Measurements from ENCODE around the gene ERICH3.
A peak's percentile ranks its signal among the peaks of the same experiment; 100 is the strongest.

Gene ERICH3

GRCh38 chr1:74579425-74579824 is 94.2 kb downstream of the ERICH3 start:
- H2BK120ac ChIP-seq (ENCODE audit: low read depth, low read length) = no peak overlapping the region
- 65% methylated on average over 3 of the region's 3 CpGs for WGBS
- H4K91ac ChIP-seq (ENCODE audit: low read length) = no peak overlapping the region
- H3K18ac ChIP-seq (ENCODE audit: low read depth in 1 of 2, low read length in 2 of 2) = no peak overlapping the region
- no peak overlapping the region for H3K27ac ChIP-seq (ENCODE audit: low read length, poor library complexity, severe bottlenecking)
- no peaks in the 10 kb centered on the region for H3K36me3 ChIP-seq (ENCODE audit: control insufficient read depth in 1 of 2, insufficient read depth in 2 of 2, low read depth in 1 of 2, low read length in 2 of 2)
- no peaks in the 10 kb centered on the region for H3K4me1 ChIP-seq (ENCODE audit: control insufficient read depth, insufficient read depth, low read depth, low read length)
- no peak overlapping the region for H3K4ac ChIP-seq (ENCODE audit: low read depth in 1 of 2, low read length in 2 of 2)
- H2BK12ac ChIP-seq (ENCODE audit: low read length in 2 of 2) = no peak overlapping the region
- no peak overlapping the region for H3K4me3 ChIP-seq (ENCODE audit: insufficient read depth in 1 of 2, low read depth in 1 of 2, low read length in 2 of 2)
- no peak for DNase-seq
- no peak overlapping the region for H2AFZ ChIP-seq (ENCODE audit: low read depth, low read length)
- no peak overlapping the region for H2BK5ac ChIP-seq (ENCODE audit: low read depth, low read length, poor library complexity, severe bottlenecking)
- no peaks in the 10 kb centered on the region for H3K79me1 ChIP-seq (replicated peaks; ENCODE audit: low read length, poor library complexity, severe bottlenecking)
- H4K8ac ChIP-seq (ENCODE audit: low read length) = no peak overlapping the region
- H3K4me2 ChIP-seq (ENCODE audit: low read length, poor library complexity, severe bottlenecking) = no peak overlapping the region
- no peak overlapping the region for H3K14ac ChIP-seq (ENCODE audit: low read length in 2 of 2)
- H2AK5ac ChIP-seq (ENCODE audit: low read length, severe bottlenecking) = no peak overlapping the region
- no peaks in the 10 kb centered on the region for H3K27me3 ChIP-seq (ENCODE audit: control insufficient read depth in 1 of 2, insufficient read depth in 1 of 2, low read length in 2 of 2)
- no peak overlapping the region for H2BK15ac ChIP-seq (ENCODE audit: low read depth, poor library complexity, severe bottlenecking)
- no peak overlapping the region for H3K23ac ChIP-seq (ENCODE audit: low read length in 2 of 2)
- no peaks in the 10 kb centered on the region for H3K9me3 ChIP-seq (ENCODE audit: control insufficient read depth, low read length)
- H3K9ac ChIP-seq (ENCODE audit: low read length) = no peak overlapping the region

GRCh38 chr1:74578101-74578500 is 95.5 kb downstream of the ERICH3 start:
- Histone ChIP-seq H3K4ac (ENCODE audit: low read depth in 1 of 2, low read length in 2 of 2) (no peak overlapping the region), H3K4me1 (ENCODE audit: control insufficient read depth, insufficient read depth, low read depth, low read length) (no peaks in the 10 kb centered on the region), H3K79me1 (replicated peaks; ENCODE audit: low read length, poor library complexity, severe bottlenecking) (no peaks in the 10 kb centered on the region), H2BK120ac (ENCODE audit: low read depth, low read length) (no peak overlapping the region), H2BK12ac (ENCODE audit: low read length in 2 of 2) (no peak overlapping the region), H3K4me2 (ENCODE audit: low read length, poor library complexity, severe bottlenecking) (no peak overlapping the region), H2BK5ac (ENCODE audit: low read depth, low read length, poor library complexity, severe bottlenecking) (no peak overlapping the region), H2AK5ac (ENCODE audit: low read length, severe bottlenecking) (no peak overlapping the region), H2AFZ (ENCODE audit: low read depth, low read length) (no peak overlapping the region), H4K91ac (ENCODE audit: low read length) (no peak overlapping the region), H3K9me3 (ENCODE audit: control insufficient read depth, low read length) (no peaks in the 10 kb centered on the region), H3K23ac (ENCODE audit: low read length in 2 of 2) (no peak overlapping the region), H3K27me3 (ENCODE audit: control insufficient read depth in 1 of 2, insufficient read depth in 1 of 2, low read length in 2 of 2) (peaks cover 0 to 1% of the 10 kb centered on the region in 2 experiments), H3K18ac (ENCODE audit: low read depth in 1 of 2, low read length in 2 of 2) (no peak overlapping the region), H4K8ac (ENCODE audit: low read length) (no peak overlapping the region), H3K14ac (ENCODE audit: low read length in 2 of 2) (no peak overlapping the region), H3K9ac (ENCODE audit: low read length) (no peak overlapping the region), H2BK15ac (ENCODE audit: low read depth, poor library complexity, severe bottlenecking) (no peak overlapping the region), H3K4me3 (ENCODE audit: insufficient read depth in 1 of 2, low read depth in 1 of 2, low read length in 2 of 2) (no peak overlapping the region), H3K27ac (ENCODE audit: low read length, poor library complexity, severe bottlenecking) (no peak overlapping the region), H3K36me3 (ENCODE audit: control insufficient read depth in 1 of 2, insufficient read depth in 2 of 2, low read depth in 1 of 2, low read length in 2 of 2) (no peaks in the 10 kb centered on the region)
- DNase-seq = no peak
- WGBS = 85% methylated on average over 1 of the region's 2 CpGs

GRCh38 chr1:74571891-74572290 is 101.7 kb downstream of the ERICH3 start:
- Histone ChIP-seq H3K23ac (ENCODE audit: low read length in 2 of 2) (no peak overlapping the region), H4K91ac (ENCODE audit: low read length) (no peak overlapping the region), H3K79me1 (replicated peaks; ENCODE audit: low read length, poor library complexity, severe bottlenecking) (no peaks in the 10 kb centered on the region), H3K18ac (ENCODE audit: low read depth in 1 of 2, low read length in 2 of 2) (no peak overlapping the region), H2BK5ac (ENCODE audit: low read depth, low read length, poor library complexity, severe bottlenecking) (no peak overlapping the region), H3K27ac (ENCODE audit: low read length, poor library complexity, severe bottlenecking) (no peak overlapping the region), H2AFZ (ENCODE audit: low read depth, low read length) (peak overlapping the region; percentile 5), H3K4ac (ENCODE audit: low read depth in 1 of 2, low read length in 2 of 2) (no peak overlapping the region), H3K9ac (ENCODE audit: low read length) (no peak overlapping the region), H3K4me1 (ENCODE audit: control insufficient read depth, insufficient read depth, low read depth, low read length) (no peaks in the 10 kb centered on the region), H3K14ac (ENCODE audit: low read length in 2 of 2) (no peak overlapping the region), H3K27me3 (ENCODE audit: control insufficient read depth in 1 of 2, insufficient read depth in 1 of 2, low read length in 2 of 2) (peaks cover 8 to 15% of the 10 kb centered on the region in 2 experiments), H2BK15ac (ENCODE audit: low read depth, poor library complexity, severe bottlenecking) (no peak overlapping the region), H3K36me3 (ENCODE audit: control insufficient read depth in 1 of 2, insufficient read depth in 2 of 2, low read depth in 1 of 2, low read length in 2 of 2) (no peaks in the 10 kb centered on the region), H3K4me3 (ENCODE audit: insufficient read depth in 1 of 2, low read depth in 1 of 2, low read length in 2 of 2) (no peak overlapping the region), H3K4me2 (ENCODE audit: low read length, poor library complexity, severe bottlenecking) (no peak overlapping the region), H3K9me3 (ENCODE audit: control insufficient read depth, low read length) (no peaks in the 10 kb centered on the region), H4K8ac (ENCODE audit: low read length) (no peak overlapping the region), H2BK12ac (ENCODE audit: low read length in 2 of 2) (no peak overlapping the region), H2BK120ac (ENCODE audit: low read depth, low read length) (no peak overlapping the region), H2AK5ac (ENCODE audit: low read length, severe bottlenecking) (no peak overlapping the region)
- no peak for DNase-seq
- WGBS = 82% methylated on average over 6 of the region's 6 CpGs

- Histone ChIP-seq H2BK15ac (ENCODE audit: low read depth, poor library complexity, severe bottlenecking) (no peak overlapping the region), H3K36me3 (ENCODE audit: control insufficient read depth in 1 of 2, insufficient read depth in 2 of 2, low read depth in 1 of 2, low read length in 2 of 2) (no peaks in the 10 kb centered on the region), H2AK5ac (ENCODE audit: low read length, severe bottlenecking) (no peak overlapping the region), H3K4me2 (ENCODE audit: low read length, poor library complexity, severe bottlenecking) (no peak overlapping the region), H4K91ac (ENCODE audit: low read length) (no peak overlapping the region), H3K9ac (ENCODE audit: low read length) (no peak overlapping the region), H2AFZ (ENCODE audit: low read depth, low read length) (peak overlapping the region; percentile 5), H3K14ac (ENCODE audit: low read length in 2 of 2) (no peak overlapping the region), H3K18ac (ENCODE audit: low read depth in 1 of 2, low read length in 2 of 2) (no peak overlapping the region), H3K27ac (ENCODE audit: low read length, poor library complexity, severe bottlenecking) (no peak overlapping the region), H3K23ac (ENCODE audit: low read length in 2 of 2) (no peak overlapping the region), H2BK5ac (ENCODE audit: low read depth, low read length, poor library complexity, severe bottlenecking) (no peak overlapping the region), H3K9me3 (ENCODE audit: control insufficient read depth, low read length) (no peaks in the 10 kb centered on the region), H3K4me3 (ENCODE audit: insufficient read depth in 1 of 2, low read depth in 1 of 2, low read length in 2 of 2) (no peak overlapping the region), H3K4ac (ENCODE audit: low read depth in 1 of 2, low read length in 2 of 2) (no peak overlapping the region), H3K79me1 (replicated peaks; ENCODE audit: low read length, poor library complexity, severe bottlenecking) (no peaks in the 10 kb centered on the region), H3K4me1 (ENCODE audit: control insufficient read depth, insufficient read depth, low read depth, low read length) (no peaks in the 10 kb centered on the region), H2BK12ac (ENCODE audit: low read length in 2 of 2) (no peak overlapping the region), H4K8ac (ENCODE audit: low read length) (no peak overlapping the region), H2BK120ac (ENCODE audit: low read depth, low read length) (no peak overlapping the region), H3K27me3 (ENCODE audit: control insufficient read depth in 1 of 2, insufficient read depth in 1 of 2, low read length in 2 of 2) (peaks cover 8 to 15% of the 10 kb centered on the region in 2 experiments)
- DNase-seq = no peak
- WGBS = 88% methylated on average over 8 of the region's 8 CpGs
Measured at GRCh38 chr1:74571493-74571800, 102.1 kb downstream of the ERICH3 start.

Measured in mesenchymal stem cell (in vitro differentiated cells and primary cell).